NCI-H1048 (cell line): Measurements from ENCODE around the gene NEMP1.
"Not testable (repeated sequence)": the region's sequence is repeated elsewhere in the genome, so short reads cannot be mapped to it uniquely, and the experiment has no call there.

ENCODE experiments used
- DNase-seq: peaks from one replicate; lab custom pipeline; 2025; lab: John Stamatoyannopoulos, UW

The NEMP1 gene

DNA sequence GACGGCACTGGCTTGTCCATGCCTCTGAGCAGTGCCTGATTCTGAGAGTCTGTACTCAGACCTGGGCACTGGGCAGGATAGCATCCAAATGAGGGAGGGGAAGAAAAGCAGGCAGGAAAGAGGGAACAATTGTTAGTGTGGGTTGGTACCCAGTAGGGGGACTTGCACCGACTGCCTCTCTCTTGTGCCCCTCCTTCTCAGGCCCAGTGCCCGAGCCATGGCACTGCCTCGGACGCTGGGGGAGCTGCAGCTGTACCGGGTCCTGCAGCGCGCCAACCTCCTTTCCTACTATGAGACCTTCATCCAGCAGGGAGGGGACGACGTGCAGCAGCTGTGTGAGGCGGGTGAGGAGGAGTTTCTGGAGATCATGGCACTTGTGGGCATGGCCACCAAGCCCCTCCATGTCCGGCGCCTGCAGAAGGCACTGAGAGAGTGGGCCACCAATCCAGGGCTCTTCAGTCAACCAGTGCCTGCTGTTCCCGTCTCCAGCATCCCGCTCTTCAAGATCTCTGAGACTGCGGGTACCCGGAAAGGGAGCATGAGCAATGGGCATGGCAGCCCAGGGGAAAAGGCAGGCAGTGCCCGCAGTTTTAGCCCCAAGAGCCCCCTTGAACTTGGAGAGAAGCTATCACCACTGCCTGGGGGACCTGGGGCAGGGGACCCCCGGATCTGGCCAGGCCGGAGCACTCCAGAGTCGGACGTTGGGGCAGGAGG lies 12.5 kb upstream of the NEMP1 start:
- no peak for DNase-seq

DNA sequence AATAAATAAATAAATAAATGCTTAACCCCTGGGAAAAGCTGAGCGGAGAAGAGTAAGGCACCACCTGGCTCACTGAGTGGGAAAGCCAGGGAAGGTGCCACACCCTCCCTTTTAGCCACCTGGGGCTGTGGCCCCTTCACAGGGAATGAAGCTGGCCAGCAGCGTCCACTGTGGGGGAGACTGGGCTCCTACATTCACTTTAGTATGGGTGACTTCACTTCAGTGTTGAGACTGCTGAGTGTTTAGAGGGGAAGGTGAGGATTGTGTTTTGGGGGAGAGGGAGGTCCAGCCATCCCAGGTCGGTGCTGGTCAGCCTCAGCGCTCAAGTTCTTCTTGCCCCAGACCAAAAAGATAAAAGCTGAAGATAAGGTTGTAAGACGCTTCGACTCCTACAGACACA lies 11.9 kb upstream of the NEMP1 start:
- no peak for DNase-seq

DNA sequence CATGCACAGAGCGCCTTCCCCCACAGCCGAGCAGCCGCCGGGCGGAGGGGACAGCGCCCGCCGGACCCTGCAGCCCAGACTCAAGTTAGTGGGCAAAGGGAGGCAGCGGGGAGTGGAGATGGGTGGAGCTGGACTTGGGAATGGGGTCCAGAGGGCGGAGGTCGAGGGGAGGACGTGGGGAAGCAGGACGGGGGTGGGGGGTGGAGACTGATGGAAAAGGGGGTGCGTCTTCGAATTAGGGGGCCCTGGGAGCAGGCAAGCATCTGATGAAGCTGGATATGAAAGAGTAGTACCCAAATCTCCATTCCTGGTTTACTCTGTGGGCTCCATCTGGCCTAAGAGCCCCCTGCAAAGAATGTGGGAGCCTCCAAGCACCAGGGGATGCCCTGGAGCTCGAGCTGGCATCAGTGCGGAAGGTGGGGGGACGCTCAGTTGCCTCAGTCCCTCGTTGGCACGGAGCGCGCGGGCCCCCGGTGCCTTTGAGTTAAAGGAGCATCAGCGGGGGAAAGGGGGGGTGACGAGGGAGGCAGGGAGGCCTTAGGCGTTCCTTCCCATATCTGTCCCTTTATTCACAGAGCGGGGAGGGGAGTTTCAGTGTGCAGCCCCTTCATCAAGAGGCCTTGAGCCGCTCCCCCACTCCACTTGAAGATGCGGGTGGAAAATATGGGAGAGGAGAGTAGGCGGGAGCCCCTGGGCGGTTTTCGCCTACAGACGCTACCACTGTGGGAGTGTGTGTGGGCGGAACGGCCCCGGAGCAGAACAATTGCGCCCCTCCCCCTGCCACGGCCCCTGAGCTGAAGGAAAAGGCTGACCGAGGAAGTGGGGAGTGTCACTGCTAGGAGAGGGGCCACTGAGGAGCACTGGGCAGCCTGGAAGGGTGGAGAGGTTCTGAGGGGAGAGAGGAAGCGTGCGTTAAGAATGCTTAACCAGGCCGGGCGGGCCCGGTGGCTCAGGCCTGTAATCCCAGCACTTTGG lies 11.0 kb upstream of the NEMP1 start:
- DNase-seq: no peak

DNA sequence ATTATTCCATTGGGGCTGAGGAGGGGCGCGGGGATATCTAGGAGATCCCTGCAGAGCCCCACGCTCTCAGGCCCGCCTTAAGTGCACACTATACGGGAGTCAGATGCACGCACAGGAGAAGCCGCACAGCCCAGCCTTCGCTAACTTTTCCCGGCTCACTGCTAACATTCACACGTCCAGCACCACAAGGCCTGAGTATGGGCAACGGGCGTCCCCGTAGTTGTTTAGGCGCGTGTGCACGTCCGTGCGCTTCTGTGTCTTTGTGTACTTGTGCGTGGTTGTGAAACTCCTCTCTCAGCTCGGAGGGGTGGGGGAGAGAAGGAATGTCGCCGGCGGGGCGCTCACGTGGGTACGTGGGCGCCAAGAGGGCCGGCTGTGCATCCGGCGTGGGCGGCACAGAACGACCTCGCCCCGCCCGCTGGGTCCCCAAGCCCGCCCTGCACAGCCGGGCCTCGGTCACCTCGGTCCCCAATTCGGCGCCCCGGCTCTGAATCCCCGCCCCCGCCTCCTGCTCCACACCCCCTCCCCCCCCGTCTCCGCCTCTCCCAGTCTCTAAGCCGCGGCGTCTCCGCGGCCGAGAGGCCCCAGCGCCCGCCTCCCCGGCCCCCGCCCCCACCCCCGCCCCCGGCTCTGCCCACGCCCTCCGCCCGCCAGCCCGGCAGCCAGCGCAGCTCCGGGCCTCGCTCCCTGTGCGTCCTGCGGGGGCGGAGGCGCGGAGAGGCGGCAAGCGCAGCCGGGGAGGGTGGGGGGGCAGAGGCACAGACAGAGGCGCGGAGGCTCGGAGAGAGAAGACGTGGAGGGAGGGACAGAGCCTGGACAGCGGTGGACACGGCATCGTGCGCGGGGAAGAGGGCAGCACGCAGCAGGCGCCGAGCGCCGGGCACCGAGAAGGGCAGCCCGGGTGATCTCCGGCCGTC lies 10.0 kb upstream of the NEMP1 start, which contains the start of gene NAB2:
NAB2 (plus strand) TSS at position 761 of the 917 bp plus-strand sequence. CDS start 158 bp downstream, outside the sequence.
- DNase-seq: peak; percentile 80

DNA sequence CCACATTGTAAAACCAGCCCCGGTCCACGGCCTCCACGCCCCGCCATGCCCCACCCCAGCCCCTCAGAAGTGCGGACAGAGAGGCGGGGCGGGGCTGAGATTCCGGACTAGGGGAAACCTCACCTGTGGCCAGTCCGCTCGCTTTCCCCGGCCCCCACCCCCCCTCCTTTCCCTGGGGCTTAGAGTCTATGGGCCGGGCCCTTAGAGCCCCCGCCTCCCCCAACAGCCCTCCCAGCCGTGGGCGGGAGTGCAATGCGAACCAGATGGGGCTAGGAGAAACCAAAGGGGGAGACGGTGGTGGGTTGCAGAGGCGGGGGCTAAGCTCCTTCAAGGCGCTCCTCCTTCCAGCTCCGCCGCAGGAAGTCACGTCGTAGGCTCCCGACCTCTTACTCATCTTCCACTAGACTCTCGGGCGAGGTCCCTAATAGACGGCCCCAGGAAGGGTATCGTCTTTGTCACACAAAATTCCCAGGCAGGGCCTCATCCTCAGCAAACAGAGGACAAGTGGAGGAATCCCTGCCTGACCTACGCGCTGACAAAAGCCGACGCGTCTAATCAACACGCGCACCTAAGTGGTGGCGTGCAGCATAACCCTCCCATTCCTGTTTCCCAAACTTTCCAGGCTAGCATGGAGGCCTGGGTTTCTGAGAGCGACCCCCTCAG lies 9.2 kb upstream of the NEMP1 start:
- DNase-seq: peak; percentile 39

DNA sequence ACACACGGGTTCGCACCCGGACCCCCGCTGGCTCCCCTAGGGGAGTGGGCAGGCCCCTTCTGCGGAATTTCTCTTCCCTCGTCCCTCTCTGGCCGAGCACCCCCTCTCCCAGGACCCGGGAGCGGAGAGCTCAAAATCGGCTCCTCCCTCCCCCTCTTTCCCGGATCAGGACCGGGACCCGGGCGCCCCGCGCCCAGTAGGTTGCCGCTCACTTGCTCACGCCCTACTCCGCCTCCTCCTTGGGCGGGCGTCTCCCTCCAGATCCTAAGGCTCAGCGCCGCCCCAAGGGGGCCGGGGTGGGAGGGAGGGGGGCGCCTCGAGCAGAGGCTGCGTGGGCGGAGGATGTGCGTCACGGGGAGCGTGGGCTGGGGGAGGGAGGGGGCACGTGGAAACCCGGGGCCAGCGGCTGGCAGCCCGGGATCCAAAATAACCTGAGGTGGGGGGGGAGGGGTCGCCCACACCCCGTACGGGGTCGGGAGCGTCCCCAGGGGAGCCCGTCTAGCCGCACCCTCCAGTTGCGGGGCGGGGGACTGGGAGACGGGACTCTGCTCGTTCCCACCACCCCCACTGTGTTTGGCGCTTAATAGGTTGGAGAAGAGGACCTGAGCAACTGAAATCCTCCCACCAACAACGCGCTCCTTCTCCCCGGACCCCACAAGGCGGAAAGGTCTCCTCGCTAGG lies 8.6 kb upstream of the NEMP1 start:
- no peak for DNase-seq

DNA sequence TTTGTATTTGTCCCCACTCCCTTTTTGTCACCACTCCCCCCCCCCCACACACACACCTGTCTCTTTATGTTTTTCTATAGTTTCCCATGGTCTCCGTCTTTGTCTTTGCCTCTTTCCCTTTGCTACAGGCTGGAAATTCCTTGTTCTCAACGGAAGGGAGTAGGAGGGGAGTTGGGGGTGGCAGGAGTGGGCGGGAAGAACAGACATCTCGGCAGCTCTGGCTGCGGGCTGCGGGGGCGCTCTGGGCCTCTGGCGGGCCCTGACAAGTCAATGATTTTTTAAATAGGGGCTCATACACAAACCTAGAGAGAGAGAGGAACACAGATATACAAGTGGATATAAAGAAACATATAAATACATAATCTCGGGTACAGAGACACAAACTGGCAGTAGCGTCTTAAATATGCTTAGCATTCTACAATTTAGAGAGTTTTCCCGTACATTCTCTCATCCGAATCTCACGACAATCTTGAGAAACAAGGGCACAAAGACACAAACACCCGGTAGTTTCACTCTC lies 8.0 kb upstream of the NEMP1 start:
- DNase-seq: no peak

DNA sequence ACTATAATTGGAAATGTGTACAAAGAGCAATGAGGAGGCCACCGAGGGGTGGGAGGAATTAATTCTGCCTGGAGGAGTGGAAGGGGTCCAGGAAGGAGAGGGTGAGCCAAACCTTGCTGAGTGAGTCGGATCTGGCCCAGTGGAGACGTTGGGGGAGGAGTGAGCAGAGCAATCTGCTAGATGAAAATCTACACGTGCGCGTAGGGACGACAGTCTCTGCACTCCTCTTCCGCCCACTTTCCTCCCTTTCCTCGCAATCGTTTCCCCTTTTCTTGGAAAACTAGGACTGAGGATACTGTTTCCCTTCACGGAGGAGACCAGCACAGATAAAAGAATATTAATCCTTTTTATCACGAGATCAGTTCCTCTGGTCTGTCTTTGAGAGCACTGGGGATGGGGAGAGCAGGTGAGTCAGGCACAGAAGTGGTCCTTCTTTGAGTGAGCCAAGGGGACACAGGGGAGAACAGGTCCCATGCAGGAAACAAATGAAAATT lies 7.5 kb upstream of the NEMP1 start:
- no peak for DNase-seq

DNA sequence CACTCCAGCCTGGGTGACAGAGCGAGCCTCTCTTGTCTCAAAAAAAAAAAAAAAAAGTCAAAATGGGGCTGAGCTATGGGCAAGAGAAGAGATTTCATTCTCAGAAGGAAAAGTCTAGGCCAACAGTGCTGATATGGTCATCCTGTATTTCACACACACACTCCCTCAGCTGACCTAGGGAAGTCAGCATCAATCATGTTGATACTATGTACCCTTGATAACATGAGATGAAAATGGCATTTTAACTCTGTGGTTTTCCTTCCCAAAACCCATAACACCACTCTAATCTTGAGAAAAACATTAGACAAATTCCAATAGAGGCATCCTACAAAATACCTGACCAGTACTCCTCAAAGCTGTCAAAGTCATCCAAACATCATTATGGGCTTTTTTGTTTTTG lies 2.3 kb upstream of the NEMP1 start:
- DNase-seq: no peak

DNA sequence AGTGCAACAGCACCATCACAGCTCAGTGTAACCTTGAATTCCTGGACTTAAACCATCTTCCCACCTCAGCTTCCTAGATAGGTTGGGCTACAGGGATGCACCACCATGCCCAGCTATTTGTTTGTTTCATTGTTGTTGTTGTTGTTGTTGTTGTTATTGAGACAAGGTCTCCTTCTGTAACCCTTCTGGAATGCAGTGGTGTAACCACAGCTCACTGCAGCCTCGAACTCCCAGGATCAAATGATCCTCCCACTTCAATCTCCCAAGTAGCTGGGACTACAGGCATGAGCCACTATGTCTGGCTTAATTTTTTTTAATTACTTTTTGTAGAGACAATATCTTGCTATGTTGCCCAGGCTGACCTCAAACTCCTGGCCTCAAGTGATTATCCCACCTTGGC lies 1.2 kb upstream of the NEMP1 start:
- DNase-seq: no peak

DNA sequence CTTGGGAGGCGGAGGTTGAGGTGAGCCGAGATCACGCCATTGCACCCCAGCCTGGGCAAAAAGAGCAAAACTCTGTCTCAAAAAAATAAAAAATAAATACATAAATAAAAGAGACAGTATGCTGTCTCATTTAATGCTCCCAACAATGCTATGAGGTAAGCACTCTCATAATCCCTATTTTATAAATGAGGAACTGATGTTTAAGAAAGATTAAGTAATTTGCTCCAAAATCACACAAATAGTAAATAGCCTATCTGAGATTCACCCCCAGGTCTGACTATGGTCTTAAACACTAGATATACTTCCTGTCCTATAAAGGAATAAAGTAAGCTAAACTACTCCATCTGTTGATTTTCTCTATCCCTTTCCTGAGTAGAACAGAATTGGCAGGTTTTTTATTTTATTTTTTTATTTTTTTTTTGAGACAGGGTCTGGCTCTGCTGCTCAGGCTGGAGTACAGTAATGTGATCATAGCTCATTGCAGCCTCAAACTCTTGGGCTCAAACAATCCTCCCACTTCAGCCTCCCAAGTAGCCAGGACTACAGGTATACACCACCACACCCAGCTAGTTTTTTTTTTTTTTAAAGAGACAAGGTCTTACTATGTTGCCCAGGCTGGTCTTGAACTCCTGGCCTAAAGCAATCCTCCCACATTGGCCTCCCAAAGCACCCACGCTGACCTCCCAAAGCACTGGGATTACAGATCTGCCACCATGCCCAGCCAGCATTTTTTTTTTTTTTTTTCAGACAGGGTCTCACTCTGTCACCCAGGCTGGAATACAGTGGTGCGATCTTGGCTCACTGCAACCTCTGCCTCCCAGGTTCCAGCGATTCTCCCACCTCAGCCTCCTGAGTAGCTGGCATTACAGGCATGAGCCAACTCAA lies 4.8 kb downstream of the NEMP1 start:
- DNase-seq: not testable (repeated sequence)

DNA sequence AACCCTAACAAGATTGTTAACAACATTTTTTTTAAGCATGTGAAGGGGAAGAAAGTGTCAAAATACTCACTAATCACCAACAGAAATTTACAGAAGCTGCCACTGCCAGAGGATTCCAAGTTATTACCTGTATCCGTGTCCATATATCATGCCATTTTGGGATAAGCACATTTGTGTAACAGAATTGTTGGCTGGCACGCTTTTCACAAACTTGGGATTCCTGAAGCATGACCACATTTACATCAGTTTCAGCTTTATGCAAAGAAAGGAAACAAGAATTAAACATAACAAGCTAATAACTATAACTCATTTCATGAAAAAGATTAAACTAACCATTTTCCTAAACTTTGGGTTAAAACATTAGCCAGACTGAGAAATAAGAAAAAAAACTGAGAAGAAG lies 5.9 kb downstream of the NEMP1 start:
- no peak for DNase-seq

DNA sequence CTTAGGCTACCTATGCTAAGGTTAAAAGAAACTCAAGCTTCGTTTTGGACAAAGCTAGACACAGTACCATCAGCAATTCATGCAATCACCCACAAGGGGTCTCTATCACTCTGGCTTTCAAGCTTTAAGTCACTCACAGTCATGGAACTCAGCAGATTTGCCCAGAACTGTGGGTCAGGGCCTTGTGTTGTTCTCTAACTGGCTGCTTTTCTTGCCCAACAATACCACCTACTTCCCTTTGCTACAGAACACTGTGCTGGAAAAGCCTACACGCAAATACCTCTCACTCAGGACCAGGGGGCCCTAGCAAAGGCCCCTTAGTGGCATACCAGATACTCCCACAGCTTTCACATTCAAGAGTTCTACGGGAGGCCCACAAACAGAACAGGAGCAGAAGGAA lies 9.1 kb downstream of the NEMP1 start:
- DNase-seq: no peak

DNA sequence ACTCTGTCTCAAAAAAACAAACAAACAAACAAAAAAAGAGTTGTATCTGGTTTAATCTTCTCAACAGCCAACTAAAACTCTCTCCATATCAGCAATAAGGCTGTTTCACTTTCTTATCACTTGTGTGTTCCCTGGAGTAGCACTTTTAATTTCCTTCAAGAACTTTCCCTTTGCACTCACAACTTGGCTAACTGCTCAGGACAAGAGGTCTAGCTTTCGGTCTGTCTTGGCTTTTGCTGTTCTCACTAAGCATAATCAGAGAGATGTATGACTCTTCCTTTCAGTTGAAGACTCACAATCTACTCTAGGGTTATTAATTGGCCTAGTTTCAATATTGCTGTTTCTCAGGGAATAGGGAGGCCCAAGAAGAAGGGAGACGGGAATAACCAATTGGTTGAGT lies 12.3 kb downstream of the NEMP1 start:
- no peak for DNase-seq

DNA sequence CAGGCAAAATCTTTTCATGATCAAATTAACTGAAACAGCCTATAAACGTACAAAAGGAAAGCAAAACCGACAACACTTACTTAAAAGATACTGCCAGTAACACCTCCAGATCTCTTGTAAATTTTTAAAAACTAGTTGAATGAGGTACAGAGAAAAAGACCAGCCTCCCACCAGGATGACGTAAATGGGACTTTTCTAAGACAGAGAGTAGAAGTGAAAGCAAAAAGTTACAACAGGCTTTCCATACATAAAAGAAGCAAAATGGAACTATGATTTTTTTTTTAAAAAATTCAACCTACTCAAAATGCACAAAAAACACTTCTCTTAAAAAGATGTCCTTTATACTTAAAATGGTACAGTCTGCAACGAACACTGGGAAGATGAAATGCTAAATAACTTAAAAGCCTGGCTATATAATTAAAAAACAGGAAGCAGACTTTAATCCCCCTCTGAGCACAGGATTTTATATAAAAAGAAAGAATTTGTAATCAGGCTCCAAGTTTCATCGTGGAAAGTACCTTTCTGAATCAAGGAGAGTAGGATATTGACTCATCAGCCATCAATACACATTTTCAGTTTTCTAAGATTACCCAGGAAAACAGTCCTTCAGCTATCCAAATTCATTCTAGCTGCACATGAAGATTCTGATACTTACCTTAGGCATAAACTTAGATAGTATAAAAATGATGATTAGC lies 14.5 kb downstream of the NEMP1 start:
- no peak for DNase-seq

DNA sequence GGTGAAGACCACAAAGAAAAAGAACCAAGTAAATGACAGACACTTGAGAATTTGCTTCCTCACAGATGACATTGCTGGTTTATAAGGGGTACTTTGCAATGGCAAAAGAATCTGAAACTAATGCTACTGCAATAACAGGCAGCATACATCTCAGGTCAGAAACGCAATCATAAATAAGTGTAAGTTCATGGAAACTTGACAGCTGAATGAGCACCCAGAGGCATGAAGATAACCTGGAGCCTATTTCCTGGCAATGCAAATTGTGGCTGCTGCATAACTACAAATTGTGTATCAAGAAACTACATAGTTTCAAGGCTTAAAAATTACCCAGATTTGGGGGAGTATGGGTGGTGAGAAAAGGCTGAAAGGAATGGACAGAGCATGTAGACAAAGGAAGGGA lies 20.1 kb downstream of the NEMP1 start:
- no peak for DNase-seq

DNA sequence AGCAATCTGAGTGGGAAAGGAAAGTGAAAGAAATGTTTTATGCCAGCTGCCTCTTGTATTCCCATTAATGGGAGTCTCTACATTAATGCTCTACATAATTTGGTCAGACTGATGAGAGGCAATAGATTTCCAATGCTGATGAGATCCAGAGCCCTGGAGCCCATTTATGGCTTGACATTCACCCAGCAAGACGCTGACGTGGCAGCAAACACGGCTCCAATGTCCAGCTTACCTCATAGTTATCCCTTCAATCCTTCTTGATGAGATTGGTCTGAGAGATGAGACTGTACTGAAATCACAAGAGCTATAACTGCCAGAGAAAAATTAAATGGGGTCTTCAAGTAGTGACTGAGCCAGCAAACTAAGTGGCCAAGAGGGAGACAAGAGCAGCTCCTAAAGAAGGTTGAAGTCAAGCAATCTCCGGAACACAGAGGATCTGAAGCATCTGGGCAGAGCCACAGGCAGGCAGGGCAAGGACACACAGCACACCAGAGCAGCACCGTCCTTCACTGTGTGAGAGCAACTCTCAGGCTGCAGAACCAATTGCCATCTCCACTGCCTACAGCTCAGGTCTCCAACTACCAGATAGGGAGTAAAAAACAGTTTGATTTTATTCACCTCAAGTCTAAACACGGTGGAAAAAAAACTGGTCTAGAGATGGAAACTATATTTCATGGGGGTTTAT lies 21.4 kb downstream of the NEMP1 start:
- no peak for DNase-seq

DNA sequence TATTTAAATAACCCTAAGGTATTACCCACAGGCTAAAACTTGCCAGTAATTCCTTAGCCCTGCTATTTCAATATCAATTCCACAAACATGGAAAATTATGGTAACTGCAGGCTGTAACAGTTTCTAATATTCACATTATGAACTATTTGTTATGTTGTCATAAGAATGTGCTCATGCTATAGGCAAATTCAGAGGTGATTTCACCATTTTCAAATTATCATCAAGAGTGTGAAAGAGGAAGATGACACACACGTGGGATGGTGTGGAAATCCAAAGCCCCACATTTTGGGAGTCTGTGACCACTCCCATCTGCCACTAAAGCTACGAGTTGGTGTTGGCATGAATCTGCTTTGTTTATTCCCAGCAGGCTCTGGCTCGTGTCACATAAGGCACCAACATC lies 22.8 kb downstream of the NEMP1 start:
- DNase-seq: no peak
